H4 (cell line): ENCODE data around the gene POLDIP3. TPM values are rescaled to one million over a fixed set of nuclear protein-coding genes. Genes with fewer than 3 reads are reported as not detected.
"Not testable (repeated sequence)": the region's sequence is repeated elsewhere in the genome, so short reads cannot be mapped to it uniquely, and the experiment has no call there.

Source experiments
- DNase-seq: peaks from one replicate; pipeline ENCODE4 v3.0.0-alpha.2; 2015; ENCODE audit warnings: low spot score
- total RNA-seq: library from RNA; depleted of rRNA; stranded (reverse); fragments of >200 nt; shearing (Covaris generic); gene quantifications from 2 replicates; pipeline ENCODE4 v1.2.3, GENCODE V29; 2014

Gene POLDIP3
- total RNA-seq, 1 experiment from 2014 or later = 27.8 TPM

DNA sequence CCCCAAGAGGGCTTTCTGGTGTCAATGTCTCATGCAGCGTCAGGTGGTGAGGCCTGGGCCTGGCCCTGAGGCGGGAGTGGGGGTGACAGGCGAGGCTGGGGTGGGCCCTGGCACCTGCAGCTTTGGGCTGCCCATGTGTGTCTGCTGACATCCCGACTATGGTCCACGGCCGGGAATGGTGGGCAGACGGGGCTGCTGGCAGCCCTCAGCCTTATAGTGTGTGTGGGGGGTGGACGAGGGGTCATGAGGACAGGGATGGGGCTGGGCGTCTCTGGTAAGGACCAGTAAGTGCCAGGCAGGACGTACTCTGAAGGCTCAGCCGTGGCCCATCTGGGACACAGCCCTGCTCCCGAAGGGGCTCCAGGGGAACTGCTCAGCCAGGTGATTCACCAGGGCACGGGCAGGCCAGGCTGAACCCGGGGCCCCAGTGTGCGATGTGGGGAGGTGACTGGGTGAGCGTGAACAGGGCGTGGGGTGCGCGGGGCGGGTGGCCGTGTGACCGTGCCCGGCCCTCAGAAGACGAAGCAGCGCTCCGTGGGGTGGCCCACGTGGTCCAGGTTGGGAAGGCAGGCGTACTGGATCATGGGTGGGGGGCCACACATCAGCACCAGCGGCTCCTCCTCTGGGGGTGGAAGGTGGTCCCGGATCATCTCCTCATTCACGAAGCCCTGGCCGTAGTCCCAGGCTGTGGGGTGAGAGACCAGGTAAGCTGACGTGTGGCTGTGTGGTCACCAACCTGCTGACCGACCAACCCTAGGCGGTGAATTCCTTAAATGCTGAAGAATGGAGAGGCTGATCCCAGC, 4.8 kb upstream of the POLDIP3 start:
- DNase-seq = no peak

DNA sequence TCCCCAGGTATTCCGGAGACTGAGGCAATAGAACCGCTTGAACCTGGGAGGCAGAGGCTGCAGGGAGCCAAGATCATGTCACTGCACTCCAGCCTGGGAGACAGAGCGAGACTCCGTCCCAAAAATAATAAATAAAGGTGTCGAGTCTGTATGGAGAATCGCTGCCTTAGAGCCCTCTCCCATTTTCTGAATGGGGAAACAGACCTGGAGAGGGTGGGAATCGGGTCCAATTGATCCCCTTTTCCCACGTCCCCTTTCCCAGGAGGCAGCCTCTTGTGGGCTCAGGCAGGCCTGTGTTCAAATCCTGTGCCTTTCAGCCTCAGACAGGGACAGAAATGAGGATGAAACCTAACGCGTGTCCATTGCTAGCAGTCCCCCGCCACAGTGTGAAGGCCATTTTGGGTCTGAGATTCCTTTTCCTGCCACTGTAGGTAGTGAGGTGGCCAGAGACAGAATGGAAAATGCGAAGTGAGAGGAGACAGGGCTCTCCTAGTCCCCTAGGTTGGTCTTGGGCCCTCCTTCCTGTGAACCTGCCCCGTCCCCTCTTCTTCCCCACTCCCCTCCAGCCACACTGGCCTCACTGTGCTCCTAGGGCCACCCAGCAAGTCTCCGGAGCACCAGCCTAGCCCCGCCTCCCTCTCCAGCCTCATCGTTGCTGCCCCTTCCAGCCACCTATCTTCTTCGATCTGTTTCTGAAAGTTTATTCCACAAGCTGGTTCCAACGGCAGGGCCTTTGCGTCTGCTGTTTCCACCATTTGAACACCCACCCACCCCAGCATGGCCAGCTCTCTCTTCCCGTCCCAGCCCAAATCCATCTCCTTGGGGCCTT, 2.7 kb upstream of the POLDIP3 start:
- no peak for DNase-seq

DNA sequence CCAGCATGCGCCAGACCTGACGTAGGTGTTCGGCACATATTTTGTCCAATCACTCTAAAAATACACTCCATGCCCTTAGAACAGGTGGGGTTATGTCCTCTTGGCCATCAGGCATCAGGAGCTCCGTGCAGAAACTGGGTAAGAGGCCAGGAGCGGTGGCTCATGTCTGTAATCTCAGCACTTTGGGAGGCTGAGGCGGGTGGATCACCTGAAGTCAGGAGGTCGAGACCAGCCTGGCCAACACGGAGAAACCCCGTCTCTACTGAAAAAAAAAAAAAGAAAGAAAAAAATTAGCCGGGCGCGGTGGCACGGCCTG, 1.1 kb upstream of the POLDIP3 start:
- DNase-seq = not testable (repeated sequence)

DNA sequence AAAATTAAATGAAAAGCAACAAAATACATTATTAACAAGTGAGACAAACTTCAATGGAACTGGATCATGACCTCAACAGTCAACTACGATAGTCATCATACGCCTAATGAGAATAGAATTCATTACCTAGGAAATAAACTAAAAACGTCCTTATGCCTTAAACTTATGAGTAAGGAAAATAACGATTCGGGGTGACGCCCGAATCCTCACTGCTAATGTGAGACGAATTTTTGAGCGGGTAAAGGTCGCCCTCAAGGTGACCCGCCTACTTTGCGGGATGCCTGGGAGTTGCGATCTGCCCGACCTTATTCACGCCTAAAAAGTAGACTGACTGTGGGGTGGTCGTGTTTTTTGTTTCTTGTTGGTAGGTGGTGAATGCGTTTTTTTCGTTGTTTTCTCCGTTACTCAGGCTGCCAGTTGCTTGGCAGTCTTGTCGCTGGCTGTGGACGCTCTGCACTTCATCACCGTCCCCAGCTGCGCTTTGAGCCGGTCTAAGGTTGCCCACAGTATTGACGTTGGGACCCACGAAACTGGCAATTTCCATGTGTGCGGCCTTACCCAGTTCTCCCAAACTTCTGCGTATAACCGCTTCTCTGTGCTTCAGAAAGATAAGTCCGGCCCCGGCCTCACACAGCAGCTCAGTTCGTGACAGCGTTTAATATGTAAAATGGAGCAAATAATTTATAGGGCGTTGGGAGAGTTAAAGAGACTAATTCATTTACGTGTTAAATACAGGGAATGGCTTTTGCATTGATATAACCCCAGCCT, 593 bp upstream of the POLDIP3 start:
- peak; percentile 99 for DNase-seq

DNA sequence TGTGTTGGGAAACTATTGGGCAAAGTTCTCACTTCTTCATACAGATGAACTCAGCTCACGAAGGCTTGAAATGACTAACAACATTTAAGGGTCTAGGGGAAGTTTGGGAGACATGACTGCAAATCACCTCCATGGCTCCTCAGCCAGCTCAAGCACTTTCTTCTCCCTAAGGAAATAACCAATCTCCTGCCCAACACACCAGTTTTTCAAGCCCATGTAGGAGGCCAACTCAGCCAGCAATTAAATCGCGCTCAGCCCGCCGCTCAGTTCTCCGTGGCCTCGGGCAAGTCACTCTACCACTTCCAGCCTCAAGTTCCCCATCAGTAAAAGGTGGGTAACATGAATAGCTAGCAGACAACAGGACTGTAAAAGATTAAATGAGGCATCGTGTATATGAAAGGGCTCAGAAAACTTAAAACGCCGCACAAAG, 796 bp downstream of the POLDIP3 start:
- DNase-seq = no peak

DNA sequence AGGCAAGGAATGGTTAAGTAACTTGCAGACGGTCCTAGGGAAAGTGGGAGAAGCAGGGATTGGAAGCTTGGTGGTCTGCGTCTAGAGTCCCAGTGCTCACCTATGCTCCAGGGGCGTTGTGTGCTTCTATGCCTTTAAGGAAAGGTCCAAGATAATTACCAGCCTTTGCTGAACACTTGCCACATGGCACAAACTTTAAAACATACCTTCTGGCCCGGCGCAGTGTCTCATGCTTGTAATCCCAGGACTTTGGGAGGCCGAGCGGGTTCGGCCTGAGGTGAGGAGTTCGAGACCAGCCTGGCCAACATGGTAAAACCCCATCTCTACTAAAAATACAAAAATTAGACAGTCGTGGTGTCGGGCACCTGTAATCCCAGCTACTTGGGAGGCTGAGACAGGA, 2.3 kb downstream of the POLDIP3 start:
- no peak for DNase-seq

DNA sequence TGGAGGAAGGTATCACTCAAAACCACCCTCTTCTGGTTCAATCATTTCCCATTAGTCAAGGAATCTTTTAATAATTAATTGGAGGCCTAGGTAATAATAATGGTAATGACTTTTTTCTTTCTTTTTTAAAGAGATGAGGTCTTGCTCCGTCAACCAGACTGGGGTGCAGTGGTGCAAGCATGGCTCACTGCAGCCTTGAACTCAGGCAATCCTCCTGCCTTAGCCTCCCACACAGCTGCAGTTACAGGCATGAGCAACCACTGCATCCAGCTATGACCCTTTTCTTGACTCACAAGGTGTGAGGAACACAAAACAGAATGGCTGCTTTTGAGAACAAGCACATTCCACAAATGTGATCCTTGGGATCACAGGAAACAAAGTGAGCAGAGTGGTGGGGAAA, 3.6 kb downstream of the POLDIP3 start:
- no peak for DNase-seq

DNA sequence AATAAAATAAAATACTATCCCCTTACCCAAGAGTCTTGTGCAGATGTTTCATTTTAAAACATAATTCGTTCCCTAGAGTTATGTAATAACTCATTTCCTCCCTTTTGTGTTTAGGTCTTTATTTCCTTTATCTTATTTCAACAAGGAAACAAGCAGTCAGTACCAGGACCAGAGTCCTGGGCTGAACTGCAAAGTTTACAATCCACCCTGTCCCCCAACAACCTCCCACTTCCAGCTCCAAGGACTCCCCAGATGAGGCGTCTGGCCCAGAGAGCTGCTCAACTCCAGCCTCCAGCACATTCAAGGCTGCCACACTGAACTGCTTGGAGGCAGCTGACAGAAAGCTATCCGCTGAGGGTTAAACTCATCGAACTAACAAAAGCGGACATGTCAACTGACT, 4.5 kb downstream of the POLDIP3 start:
- no peak for DNase-seq

DNA sequence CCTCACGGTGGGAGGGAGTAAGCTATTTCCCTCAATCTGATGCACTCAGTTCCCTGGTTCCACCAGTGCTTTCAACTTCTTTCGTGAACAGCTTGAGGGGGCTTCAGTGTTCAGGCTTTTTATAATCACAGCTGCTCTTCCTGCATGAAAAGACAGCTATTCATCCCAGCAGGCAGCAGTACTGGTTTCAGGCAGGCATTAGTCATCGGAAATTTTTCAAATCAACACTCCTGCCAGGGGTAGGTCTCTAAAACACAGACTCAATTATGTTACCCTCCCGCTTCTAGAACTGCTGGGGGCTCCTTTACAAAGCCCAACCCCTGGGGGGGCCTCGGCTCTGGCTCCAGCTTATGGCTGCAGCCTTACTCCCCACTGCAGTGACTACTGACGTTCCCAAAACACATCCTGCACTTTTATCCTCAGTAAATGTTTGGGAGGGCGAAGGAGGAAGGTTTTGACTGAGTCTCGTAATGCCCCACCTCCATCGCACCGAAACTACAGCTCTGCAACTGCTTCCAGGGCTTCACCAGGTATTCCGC, 5.8 kb downstream of the POLDIP3 start:
- no peak for DNase-seq

DNA sequence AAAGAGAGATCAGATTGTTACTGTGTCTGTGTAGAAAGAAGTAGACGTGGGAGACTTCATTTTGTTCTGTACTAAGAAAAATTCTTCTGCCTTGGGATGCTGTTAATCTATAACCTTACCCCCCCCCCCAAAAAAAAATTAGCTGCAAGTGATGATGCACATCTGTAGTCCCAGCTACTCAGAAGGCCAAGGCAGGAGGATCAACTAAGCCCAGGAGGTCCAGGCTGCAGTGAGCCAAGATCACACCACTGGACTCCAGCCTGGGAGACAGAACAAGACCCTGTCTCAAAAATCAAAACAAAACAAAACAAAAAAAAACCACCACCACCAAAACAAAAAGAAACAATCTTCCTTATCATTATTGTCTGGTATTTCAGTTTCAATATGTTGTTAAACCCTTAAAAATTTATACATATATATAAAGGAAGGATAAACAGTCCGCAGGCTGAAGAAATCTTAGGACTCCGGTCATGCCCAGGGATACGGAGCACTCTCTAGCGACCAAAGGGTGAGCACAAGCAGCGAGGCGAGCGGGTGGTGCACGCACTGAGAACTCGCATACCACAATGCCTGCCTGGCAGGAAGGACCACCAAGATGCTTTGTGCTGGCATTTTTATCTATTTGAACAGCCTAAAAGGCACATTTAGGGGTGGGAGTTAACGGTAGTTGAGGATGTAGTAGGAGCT, 6.4 kb downstream of the POLDIP3 start:
- DNase-seq = no peak

DNA sequence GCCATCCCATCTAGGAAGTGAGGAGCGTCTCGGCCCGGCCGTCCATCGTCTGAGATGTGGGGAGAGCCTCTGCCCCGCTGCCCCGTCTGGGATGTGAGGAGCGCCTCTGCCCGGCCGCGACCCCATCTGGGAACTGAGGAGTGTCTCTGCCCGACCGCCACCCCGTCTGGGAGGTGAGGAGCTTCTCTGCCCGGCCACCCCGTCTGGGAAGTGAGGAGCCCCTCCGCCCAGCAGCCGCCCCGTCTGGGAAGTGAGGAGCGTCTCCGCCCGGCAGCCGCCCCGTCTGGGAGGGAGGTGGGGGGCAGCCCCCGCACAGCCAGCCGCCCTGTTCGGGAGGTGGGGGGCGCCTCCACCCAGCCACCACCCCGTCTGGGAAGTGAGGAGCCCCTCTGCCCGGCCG, 7.0 kb downstream of the POLDIP3 start:
- not testable (repeated sequence) for DNase-seq

DNA sequence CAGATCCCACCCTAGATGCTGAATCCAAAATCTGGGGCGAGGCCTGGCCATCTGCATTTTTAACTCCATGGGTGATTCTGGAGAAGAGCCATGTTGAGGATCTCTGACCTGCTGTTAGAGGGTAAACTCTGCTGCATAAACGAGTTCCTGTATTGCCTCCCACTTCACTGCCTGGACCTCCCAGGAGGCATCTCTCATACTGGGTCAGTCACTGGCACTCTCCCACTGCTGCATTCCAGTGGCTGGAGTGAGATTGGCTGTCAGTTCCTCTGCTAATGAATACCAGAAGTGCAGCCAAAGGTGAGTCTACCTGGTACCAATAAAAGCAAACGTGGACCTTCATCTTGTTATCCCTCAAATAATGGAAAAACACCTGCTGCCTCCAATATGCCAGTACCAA, 10.3 kb downstream of the POLDIP3 start:
- no peak for DNase-seq

DNA sequence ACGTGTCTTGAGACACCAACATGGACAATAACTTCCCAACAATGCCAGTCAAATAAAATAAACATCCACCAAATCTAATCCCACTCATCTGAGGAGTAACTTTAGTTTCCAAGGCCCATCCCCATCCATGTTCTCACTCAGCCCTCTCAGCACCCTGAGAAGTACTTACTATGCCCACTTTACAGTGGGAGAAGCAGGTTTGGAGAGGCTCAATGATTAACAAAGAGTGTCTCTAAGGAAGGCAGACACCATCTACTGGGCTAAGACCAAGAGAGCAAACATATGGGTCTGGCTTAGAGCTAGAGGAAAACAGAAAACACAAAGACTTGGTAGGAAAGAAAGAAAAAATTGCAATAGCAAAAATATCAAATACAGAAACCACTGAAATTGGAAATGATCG, 11.3 kb downstream of the POLDIP3 start:
- no peak for DNase-seq

DNA sequence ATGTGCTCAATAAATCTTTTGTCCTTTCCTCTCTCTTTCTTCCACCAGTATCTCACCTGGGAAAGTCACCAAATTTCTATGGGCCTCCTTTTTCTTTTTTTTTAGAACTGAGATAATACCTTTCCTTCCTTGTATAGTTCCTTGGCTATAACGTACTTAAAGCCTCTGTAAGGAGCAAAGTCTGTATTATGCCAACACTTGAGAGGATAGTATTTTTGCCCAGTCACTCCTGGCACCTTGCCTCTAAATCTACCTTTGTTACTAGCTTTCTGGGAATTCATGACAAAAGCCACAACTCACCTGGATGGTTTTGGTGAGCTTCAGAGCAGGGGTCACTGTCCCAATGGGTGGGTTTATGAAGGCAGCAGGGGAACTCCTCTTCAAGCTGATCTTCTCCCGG, 12.2 kb downstream of the POLDIP3 start:
- DNase-seq = no peak

DNA sequence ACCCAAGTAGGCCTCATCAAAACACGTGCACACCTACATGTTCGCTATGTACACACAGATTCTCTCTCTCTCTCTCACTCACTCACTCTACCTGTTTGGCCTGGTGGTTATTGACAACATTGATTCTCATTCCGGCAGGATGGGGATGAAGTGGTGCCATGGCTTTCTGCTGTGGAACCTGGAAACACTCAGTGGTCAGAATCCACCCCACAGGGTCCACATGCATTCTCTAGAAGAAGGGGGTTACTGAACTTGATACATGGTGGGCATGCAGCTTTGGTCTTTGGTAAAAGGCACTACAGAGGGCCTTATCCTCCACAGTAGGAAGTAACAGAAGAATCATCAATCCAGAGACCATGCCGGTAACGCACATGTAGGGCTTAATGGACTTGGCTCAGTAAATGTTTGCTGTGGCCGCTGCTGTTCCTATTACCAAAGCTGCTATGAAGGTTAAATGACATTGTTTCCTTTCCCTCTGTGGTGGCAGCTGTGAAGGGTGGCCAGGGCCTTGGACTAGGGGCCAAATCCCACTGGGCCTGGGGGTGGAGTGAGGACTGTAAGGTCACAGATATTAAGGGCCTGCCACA, 12.7 kb downstream of the POLDIP3 start:
- DNase-seq = no peak

DNA sequence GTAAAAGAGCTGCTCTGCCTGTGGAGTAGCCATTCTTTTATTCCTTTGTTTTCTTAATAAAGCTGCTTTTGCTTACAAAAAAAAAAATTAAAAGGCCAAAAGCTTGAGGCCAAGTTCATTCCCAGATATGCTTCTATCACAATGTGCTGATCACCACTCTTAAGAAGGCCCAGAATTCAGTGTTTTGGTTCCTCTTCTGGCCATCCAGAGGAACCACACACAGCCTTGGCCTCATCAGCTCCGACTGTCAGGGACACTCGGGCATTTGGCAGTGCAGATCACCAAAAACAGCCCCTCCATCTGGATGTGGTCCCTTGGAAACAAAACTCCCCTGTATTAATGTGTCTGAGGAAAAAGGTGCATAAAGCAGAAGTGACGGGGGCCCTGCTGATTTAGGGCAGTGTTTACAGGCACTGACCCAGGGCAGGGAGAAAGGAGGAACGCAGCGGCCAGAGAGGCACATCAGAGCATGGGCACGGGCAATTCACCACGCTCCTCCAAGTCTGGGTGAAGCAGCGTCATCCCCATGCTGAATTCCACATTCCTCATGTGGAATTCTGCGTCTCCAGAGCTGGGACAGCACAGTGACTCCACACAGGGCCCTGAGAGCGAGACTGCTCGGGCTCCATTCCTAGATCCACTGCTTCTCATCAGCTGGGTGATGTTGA, 17.7 kb downstream of the POLDIP3 start:
- DNase-seq = no peak

DNA sequence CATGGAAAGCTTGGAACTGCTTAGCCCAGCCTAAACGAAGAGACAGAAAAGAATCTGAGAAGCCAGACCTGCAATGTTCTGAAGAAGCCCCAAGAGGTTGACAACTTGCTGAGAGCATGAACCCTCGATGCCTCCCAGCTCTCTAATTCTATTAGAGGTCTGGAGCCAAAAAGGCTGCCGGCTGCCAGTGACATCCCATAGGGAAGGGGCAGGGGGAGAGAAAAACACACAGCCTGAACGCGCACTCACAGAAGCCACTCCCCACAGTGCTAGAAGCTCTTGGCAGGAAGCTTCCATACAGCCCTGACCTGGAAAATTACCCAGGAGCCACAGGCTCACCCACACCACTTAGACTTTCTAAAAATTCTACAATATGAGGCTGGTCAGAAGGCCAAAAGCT, 18.3 kb downstream of the POLDIP3 start:
- no peak for DNase-seq

DNA sequence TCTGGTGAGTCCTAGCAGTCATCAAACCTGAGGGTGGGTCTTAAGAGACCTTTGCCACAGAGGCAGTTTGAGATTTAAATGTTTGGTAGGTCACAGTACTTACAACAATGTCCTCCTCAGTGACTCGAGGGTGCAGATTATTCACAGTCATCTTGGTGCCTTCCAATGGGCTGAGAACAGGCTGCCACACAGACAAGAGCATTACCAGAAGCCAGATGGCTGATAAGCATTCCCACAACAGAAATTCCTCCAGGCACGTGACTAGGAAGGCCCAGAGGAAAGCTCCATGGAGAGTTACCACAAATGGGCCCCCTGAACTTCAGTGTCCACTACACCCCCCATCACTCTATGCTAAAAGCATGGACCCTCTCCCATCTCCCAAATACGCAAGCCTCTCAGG, 19.2 kb downstream of the POLDIP3 start:
- DNase-seq = no peak

DNA sequence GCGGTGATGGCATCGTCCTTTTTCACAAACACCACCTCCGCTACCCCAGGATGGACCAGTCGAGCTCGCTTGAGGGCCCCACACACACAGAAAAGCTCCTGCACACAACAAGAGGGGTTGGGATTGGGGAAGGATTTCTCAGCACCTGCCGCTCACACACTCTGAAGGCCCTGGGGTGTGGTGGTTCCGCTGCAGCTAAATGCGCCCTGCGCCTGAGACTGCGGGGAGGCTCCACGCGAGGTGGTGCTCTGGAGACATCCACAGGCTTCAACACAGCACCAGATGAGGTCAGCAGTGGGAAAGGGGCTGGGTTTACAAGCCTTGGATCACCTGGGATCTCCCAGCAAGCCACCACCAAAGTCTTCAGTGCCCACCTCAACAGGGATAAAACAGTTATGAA, 22.7 kb downstream of the POLDIP3 start:
- DNase-seq = no peak

DNA sequence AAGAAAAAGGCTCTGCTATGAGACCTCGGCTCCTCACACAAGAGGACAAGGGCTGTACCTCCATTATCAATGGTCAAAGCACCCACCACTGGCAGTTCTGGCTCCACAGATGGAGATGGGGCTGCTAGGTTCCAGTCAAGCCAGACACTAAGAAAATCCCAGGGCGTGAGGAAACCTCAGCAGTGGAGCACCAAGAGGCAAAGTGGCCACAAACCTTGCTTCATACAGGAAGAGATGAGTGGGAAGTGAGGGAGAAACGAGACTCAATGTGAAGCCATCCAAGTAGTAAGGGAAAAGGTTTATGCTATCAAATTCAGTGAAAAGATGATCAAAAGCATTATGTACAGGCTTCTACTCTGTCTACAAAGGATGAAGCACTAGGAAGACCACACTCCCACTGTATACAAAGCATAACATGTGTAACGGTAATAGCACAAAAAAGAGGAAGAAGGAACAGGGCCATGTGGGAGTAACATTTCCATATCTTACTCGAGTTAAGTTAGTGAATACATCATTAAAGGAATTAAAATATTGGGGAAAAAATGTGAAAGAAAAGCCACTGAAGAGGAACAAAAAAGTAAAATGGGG, 27.0 kb downstream of the POLDIP3 start:
- DNase-seq = no peak
